Stimulated activated effector memory CD8-positive, alpha-beta T cell treated with anti-CD3 and anti-CD28 coated beads, Interleukin-12 subunit alpha, Interleukin-12 subunit beta, amount 100 ng/mL, for 72 hours (primary cell): ENCODE results near the gene FBXO31.

Source experiments
- ATAC-seq: fragments of 150-1000 bp; cut with Tn5 transposase; 2 replicates; pipeline ENCODE4 v1.10.0; 2021
- DNase-seq, 2 donors: peaks; one replicate each; pipeline ENCODE4 v3.0.0; 2021 to 2022; ENCODE audit warnings: low spot score in 2 of 2
- H3K27ac Mint-ChIP-seq: one replicate; pipeline ENCODE4 v1.8.0; 2022; ENCODE audit warnings: mild to moderate bottlenecking, mixed read lengths
- H3K36me3 Mint-ChIP-seq: one replicate; pipeline ENCODE4 v1.8.0; 2022; ENCODE audit warnings: mild to moderate bottlenecking, mixed read lengths
- H3K4me1 Mint-ChIP-seq: one replicate; pipeline ENCODE4 v1.8.0; 2022; ENCODE audit warnings: mixed read lengths
- H3K4me3 Mint-ChIP-seq: one replicate; pipeline ENCODE4 v1.8.0; 2022; ENCODE audit warnings: mild to moderate bottlenecking, mixed read lengths
- H3K9me3 Mint-ChIP-seq: one replicate; pipeline ENCODE4 v1.8.0; 2022; ENCODE audit warnings: mixed read lengths

Gene FBXO31, protein sequence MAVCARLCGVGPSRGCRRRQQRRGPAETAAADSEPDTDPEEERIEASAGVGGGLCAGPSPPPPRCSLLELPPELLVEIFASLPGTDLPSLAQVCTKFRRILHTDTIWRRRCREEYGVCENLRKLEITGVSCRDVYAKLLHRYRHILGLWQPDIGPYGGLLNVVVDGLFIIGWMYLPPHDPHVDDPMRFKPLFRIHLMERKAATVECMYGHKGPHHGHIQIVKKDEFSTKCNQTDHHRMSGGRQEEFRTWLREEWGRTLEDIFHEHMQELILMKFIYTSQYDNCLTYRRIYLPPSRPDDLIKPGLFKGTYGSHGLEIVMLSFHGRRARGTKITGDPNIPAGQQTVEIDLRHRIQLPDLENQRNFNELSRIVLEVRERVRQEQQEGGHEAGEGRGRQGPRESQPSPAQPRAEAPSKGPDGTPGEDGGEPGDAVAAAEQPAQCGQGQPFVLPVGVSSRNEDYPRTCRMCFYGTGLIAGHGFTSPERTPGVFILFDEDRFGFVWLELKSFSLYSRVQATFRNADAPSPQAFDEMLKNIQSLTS

DNA sequence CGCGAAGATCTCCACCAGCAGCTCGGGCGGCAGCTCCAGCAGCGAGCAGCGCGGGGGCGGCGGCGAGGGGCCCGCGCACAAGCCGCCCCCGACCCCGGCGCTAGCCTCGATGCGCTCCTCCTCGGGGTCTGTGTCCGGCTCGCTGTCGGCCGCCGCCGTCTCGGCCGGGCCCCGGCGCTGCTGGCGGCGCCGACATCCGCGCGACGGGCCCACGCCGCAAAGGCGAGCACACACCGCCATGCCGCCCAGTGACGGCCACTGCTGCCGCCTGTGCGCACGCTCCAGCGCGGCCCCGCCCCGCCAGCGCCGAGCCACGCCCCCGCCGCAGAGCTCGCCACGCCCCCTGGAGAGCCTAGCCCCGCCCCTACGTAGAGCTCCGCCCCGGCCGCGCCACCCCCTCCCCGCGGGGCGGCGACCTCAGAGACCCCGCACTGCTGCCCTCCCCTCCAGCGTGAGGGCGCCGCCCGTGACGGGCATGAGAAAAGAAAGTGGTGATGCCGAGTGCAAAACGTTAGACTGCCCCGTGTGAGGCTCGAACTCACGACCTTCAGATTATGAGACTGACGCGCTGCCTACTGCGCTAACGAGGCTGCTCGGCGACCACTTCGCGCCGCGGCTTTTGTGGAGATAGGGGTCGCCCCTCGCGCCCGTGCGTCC, at the start of gene FBXO31:
Gene FBXO31, minus strand, starts transcription at position 272 of the 657 bp plus-strand sequence. Its CDS starts 32 bp downstream, at position 240.
- DNase-seq (peak; percentile 97 to 98), ATAC-seq (peak; percentile 72)
- Mint-ChIP-seq H3K36me3 (peaks cover 44% of the 10 kb centered on the region), H3K9me3 (no peaks in the 10 kb centered on the region), H3K4me1 (peaks cover 60% of the 10 kb centered on the region), H3K4me3 (peak within 1 kb of the TSS; percentile 88), H3K27ac (peak within 1 kb of the TSS; percentile 99)

DNA sequence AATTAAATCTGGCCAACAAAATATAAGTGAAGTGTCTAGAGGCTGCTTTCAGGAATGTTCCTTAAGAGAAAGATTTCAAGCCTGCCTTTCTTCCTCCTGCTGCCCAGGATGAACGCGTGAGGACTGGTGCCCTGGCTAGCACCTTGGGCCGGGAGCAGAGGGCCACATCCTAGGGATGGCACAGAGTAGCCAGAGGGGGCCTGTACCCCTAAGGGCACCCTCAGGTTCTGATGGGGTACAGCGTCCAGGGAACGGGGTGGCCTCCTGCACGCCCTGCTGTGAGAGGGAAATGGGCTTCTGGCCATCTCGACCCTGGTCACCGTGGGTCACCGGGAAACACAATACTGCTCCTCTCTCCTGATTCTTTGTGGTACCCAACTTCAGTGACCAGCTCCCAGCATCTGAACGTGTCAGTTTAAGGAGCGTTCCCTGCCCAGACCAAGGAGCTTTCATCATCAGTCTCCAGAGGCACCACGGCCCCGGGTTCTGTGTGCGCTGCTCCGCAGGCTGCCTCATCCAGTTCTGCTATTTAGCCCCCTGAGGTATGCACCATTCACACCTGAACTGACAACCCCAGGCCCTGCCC, 48.8 kb upstream of the FBXO31 start:
- no peak for DNase-seq
- H3K36me3 Mint-ChIP-seq, result peaks cover 37% of the 10 kb centered on the region
- no peak overlapping the region for H3K4me3 Mint-ChIP-seq
- ATAC-seq, result no peak
- H3K4me1 Mint-ChIP-seq, result peaks cover 8% of the 10 kb centered on the region
- H3K9me3 Mint-ChIP-seq, result no peaks in the 10 kb centered on the region
- no peak overlapping the region for H3K27ac Mint-ChIP-seq

DNA sequence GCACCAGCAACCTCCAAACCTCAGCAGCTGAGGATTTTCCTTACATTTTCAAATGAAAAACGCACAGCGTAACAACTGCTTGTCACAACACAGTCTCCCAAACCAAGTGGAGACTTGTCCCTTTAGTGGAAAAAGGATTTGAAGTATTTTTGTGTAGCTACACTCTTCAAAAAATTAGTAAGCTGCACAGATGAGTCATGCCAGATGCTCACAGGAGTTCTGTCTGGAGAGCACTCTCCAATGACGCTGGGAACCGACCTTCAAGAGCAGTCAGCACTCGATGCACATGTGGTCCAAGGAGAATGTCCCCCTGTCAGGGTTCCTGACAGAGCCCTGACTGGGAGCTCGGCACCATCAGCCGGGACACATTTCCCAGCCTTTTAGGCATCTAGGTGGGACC, 48.4 kb upstream of the FBXO31 start:
- Mint-ChIP-seq H3K4me1 (peaks cover 8% of the 10 kb centered on the region), H3K9me3 (no peaks in the 10 kb centered on the region), H3K27ac (no peak overlapping the region), H3K4me3 (no peak overlapping the region), H3K36me3 (peaks cover 34% of the 10 kb centered on the region)
- no peak for DNase-seq
- no peak for ATAC-seq

DNA sequence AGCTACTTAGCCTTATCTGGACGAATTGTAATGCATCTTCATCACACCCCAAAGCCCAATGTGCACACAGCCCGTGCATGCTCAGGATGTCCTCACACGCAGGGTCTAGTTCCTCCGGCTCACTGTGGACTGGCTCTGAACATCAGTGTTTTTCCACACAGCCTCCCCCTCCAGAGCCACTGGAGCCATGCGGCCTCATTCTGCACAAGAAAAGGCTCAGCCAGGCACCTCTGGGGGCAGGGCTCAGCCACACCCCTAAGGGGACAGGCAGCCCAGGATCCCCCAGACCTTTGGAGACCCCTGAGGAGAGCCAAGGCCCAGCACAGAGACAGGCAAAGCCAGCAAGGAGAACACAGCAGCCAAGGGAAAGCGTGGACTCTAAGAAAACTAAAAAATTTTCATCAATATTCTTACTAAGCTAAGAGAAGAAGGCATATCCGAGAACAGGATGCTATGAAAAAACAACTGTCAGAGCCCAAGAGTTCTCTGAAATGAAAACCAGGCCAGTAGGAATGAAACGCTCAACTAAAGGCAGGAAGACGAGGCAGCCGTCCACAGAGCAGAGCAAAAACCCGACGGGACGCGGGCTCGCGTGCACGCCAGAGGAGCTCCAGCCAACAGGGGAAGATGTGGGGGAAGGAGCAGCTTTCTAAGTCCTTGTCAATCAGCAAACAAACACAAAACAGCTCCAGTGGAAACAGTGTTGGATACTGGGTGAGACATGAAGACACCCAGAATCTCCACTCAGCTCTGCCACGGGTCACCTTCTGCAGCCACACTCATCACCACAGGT, 43.0 kb upstream of the FBXO31 start:
- DNase-seq (no peak), ATAC-seq (no peak)
- no peaks in the 10 kb centered on the region for H3K9me3 Mint-ChIP-seq
- H3K4me1 Mint-ChIP-seq, result peaks cover 7% of the 10 kb centered on the region
- H3K4me3 Mint-ChIP-seq, result no peak overlapping the region
- H3K36me3 Mint-ChIP-seq, result peaks cover 45% of the 10 kb centered on the region
- peak overlapping the region; percentile 29 for H3K27ac Mint-ChIP-seq

DNA sequence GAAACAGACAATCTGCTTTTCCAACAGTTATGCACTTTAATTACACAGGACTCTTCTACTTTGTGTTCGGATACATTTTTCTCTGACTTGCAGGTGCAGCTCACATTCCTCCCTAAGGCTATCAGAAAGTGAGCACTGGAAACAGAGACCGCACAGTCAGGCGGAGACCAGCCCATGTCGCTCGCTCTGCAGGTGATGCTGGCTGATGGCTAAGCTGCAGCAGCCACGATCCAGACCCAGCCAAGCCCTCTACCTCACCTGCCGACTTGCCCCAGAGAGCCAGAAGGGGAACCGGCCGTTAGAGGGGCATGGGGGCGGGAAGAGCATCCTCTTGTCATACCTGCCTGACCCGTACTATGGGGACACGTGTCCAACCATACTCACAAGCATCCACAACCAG, 42.4 kb upstream of the FBXO31 start:
- H3K36me3 Mint-ChIP-seq, result peaks cover 48% of the 10 kb centered on the region

DNA sequence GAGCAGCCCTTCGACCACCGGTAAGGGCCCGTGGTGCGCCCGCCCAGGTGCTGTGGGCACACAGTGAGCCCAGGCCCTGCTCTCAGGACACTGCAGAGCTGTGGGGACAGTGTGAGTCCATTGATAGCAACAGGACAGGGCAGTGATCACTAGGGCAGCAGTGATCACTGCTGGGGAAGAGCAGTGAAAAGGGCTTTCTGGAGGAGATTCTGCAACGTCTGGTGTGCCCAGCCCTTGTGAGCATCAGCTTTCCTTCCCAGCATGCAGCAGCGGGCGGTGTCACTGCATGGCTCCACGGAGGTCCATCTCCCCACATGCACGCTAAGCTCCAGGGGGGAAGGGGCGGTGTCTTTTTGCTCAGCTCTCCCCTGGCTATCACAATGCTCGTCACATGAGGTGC, 40.7 kb upstream of the FBXO31 start:
- peaks cover 49% of the 10 kb centered on the region for H3K36me3 Mint-ChIP-seq
- peaks cover 7% of the 10 kb centered on the region for H3K4me1 Mint-ChIP-seq
- no peak for ATAC-seq
- H3K9me3 Mint-ChIP-seq, result no peaks in the 10 kb centered on the region
- DNase-seq, result no peak
- H3K27ac Mint-ChIP-seq, result no peak overlapping the region
- no peak overlapping the region for H3K4me3 Mint-ChIP-seq

More for the DNA sequence above, 42.4 kb upstream of the FBXO31 start:
- DNase-seq (no peak), ATAC-seq (no peak)
- Mint-ChIP-seq H3K4me3 (no peak overlapping the region), H3K4me1 (peaks cover 7% of the 10 kb centered on the region), H3K27ac (no peak overlapping the region), H3K9me3 (no peaks in the 10 kb centered on the region)

DNA sequence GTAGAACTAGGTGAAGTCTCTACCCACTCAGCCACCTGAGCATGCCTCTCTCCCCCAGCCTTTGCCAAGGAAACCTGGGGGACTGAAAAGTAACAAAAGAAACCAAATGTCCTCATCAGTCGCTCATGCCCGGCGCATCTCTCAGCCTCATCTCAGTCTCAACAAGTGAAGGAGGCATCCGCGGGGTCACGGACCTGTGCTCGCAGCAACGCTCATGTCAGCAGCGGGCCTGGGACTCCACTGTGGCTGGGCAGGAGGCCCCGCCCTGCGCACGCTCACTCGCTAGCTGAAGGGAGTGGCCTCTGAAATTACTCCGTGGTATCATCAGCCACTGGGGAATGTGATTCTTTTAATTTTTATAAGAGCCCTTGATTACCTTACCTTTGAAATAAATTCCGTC, 39.9 kb upstream of the FBXO31 start:
- DNase-seq (no peak), ATAC-seq (no peak)
- no peak overlapping the region for H3K4me3 Mint-ChIP-seq
- no peak overlapping the region for H3K27ac Mint-ChIP-seq
- no peaks in the 10 kb centered on the region for H3K9me3 Mint-ChIP-seq
- peaks cover 7% of the 10 kb centered on the region for H3K4me1 Mint-ChIP-seq
- peaks cover 44% of the 10 kb centered on the region for H3K36me3 Mint-ChIP-seq

DNA sequence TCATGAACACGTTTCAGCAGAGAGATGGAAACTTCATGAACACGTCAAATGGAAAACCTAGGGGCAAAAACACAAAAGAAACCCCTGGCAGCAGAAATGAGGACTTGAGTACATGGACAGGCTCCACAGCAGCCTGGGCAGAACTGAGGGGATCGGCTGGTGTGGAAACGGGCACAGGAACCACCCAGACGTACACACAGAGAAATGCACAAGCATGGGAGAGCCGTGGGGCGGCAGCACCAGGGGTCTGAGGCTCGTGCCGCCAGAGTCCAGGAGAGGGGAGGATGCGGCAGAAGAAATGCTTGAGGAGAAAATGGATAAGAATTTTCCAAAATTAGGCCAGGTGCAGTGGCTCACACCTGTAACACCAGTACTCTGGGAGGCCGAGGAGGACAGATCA, 38.5 kb upstream of the FBXO31 start:
- Mint-ChIP-seq H3K4me3 (no peak overlapping the region), H3K4me1 (peaks cover 7% of the 10 kb centered on the region), H3K36me3 (peaks cover 45% of the 10 kb centered on the region), H3K27ac (no peak overlapping the region), H3K9me3 (no peaks in the 10 kb centered on the region)
- no peak for ATAC-seq
- no peak for DNase-seq

DNA sequence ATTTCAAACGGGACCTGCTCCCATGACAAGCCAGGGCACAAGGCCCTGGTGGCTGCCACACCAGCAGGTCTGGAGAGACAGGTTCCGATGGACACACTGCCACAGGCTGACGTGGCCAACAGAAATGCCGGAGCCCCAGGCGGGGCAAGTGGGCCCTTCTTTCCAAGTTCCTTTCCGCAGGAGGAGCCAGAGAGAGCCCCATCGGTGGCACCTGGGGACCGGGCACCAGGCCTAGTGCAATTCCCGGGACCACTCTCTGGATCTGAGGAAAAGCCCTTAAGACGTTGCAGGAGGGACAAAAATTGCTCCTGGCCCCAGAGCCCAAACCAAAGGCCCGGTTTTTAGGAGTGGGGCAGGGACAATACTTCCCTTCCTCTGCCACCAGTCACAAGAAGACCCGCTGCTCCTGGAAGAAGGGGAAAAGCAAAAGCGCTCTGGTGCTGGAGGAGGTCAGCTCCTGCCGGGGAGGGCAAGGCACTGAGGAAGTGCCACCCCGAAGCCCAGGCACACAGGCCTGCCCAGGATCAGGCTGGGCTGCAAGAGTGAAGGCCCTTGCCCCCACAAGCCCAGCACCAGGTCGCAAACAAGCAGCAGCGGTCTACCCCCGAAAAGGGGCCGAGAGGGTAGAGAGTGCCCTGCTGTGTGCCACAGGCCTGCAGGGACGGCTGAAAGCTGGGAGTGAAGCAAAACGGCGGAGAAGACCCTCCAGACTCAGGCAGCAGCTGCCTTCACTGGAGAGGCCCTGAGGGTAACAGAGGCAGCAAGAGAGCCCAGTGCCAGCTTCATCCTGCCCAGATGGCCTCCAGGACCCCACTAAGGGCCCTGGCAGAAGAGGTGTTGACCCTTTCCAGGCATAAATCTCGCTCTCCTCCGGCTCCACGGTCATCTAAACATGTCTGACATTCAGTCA, 37.7 kb upstream of the FBXO31 start:
- ATAC-seq, result no peak
- no peak overlapping the region for H3K4me3 Mint-ChIP-seq
- H3K36me3 Mint-ChIP-seq, result peaks cover 46% of the 10 kb centered on the region
- no peaks in the 10 kb centered on the region for H3K9me3 Mint-ChIP-seq
- DNase-seq, result no peak
- no peak overlapping the region for H3K27ac Mint-ChIP-seq
- H3K4me1 Mint-ChIP-seq, result no peaks in the 10 kb centered on the region

DNA sequence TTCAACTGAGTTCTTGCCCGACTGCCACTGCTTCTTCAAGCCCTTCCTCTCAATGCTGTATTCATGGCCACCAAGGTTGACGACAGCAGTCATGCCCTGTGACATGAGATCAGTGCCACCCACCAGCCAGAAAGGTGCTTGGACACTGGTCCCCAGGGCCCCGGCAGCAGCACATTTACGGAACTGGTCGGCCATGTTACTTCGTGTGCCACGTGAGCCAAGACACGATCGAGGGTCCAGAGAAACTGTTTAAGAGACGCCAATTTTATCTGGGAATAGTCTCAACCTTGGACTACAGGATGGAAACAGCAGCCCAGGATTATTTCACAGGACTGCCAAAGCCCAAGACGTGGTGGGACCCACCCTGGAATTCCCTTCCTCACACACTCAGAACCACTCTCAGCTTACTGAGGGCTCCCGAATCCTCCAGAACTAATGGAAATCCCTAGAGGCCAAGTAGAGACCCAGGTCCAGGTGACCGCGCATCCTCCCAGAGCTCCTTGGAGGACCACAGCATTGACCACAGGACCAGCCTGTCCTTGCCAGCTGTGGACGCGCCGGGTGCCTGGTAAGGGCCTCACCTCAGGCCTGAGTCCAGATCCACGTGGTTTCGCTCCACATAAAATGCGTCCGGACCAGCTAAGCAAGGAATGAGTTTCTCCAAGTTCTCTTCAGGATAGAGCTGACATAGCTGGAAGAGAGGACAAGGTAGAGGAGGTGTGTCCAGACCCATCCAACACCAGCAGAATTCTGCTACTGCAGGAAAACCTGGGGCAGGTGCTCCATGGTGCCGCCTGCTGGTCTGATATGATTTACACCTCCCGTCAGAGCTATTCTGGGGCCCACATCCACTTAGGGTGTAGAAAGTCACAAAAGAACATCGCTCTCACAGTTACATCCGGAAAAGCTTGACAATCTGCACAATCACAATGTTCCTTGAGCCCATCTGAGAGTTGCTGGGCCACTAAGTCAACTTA, 36.7 kb upstream of the FBXO31 start:
- no peaks in the 10 kb centered on the region for H3K4me1 Mint-ChIP-seq
- ATAC-seq (no peak), DNase-seq (no peak)
- no peak overlapping the region for H3K27ac Mint-ChIP-seq
- H3K36me3 Mint-ChIP-seq, result peaks cover 54% of the 10 kb centered on the region
- no peaks in the 10 kb centered on the region for H3K9me3 Mint-ChIP-seq
- H3K4me3 Mint-ChIP-seq, result no peak overlapping the region

DNA sequence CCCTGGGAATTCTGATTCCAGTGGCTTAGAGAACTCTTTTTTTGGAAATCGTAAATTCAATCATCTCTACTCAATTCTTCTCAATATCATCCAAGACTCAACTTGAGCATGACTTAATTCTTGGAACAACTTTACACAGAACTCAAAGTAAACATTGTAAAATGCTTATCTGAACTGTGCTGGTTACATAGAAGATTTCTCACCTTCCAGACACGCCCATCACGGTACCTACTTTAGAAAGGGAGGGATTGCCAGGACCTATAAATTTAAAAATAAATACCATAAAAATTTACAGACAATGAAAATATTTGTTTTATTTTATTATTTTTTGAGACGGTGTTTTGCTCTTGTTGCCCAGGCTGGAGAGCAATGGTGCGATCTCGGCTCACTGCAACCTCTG, 35.1 kb upstream of the FBXO31 start:
- ATAC-seq (no peak), DNase-seq (no peak)
- no peak overlapping the region for H3K4me3 Mint-ChIP-seq
- H3K36me3 Mint-ChIP-seq, result peaks cover 50% of the 10 kb centered on the region
- H3K4me1 Mint-ChIP-seq, result peaks cover 1% of the 10 kb centered on the region
- H3K9me3 Mint-ChIP-seq, result no peaks in the 10 kb centered on the region
- peak overlapping the region; percentile 50 for H3K27ac Mint-ChIP-seq

DNA sequence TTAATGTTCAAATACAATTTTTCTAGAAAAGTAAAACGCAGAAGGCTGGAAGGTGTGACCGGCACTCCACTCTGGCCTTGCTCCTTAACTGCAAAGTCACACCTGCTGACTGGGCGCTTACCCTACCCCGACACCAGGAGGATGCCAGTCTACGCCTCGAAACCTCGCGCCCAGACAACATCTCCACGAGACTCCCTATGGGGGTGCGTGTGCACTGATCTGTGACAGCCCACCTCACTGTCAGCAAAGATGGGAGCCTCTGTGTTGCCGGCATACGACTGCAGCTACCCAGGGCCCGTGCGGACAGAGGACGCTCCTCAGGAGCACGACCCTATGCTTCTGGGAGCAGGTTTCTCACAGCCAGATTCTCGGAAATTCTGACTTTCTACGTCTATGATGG, 34.6 kb upstream of the FBXO31 start:
- ATAC-seq (no peak), DNase-seq (no peak)
- Mint-ChIP-seq H3K36me3 (peaks cover 52% of the 10 kb centered on the region), H3K4me1 (peaks cover 6% of the 10 kb centered on the region), H3K4me3 (no peak overlapping the region), H3K9me3 (no peaks in the 10 kb centered on the region), H3K27ac (peak overlapping the region; percentile 50)

DNA sequence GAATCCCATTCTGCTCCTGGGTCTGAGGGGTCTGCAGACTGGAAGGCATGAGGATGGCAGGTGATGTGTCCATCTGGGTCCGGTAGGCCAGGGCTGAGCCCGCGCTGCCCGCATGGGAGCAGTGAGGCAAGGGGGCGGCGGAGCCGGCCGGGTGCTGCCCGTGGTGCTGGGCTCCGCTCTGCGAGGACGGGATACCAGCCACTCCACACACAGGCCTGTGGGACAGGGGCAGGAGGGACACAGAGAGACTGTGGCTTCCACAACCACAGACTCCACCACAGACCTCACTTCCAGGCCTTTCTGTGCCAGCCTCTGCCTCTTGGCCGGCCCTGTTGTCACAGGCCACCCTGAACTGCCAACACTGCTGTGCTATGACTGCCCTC, 33.9 kb upstream of the FBXO31 start:
- Mint-ChIP-seq H3K4me1 (peaks cover 6% of the 10 kb centered on the region), H3K27ac (no peak overlapping the region), H3K36me3 (peaks cover 55% of the 10 kb centered on the region), H3K9me3 (no peaks in the 10 kb centered on the region), H3K4me3 (no peak overlapping the region)
- ATAC-seq, result no peak
- no peak for DNase-seq
